PC-3 (cell line): Measurements from ENCODE around the gene DPH7. TPM values are rescaled to one million over a fixed set of nuclear protein-coding genes. Genes with fewer than 3 reads are reported as not detected.

Source experiments
- ATAC-seq: fragments of 200-7000 bp; cut with Tn5 transposase; 2 replicates; pipeline ENCODE4 v1.9.1; 2020; ENCODE audit warnings: mild to moderate bottlenecking, moderate library complexity
- BruUV-seq: library from RNA; stranded (reverse); fragments of 400-500 nt; replicated peaks from 2 replicates; lab custom pipeline; 2021; lab: Mats Ljungman, UMichigan
- CTCF ChIA-PET: fragments of 300-600 bp; sonication (Branson Sonifier 250); formaldehyde crosslinking; loops from one replicate; lab custom pipeline; 2022; ENCODE audit warnings: antibody characterized with exemption; lab: Charles Lee
- POLR2A ChIA-PET: fragments of 300-600 bp; sonication (Branson Sonifier 250); formaldehyde crosslinking; loops from one replicate; lab custom pipeline; 2022; ENCODE audit warnings: antibody characterized with exemption; ENCODE audit not compliant: unreplicated experiment; lab: Charles Lee
- DNase-seq: peaks from one replicate; pipeline ENCODE4 v3.0.0-alpha.2; 2015
- H2AFZ ChIP-seq: fragments of 300-600 bp; sonication (generic); 2 replicates; pipeline ENCODE4 v1.6.0; 2016; ENCODE audit warnings: antibody characterized with exemption, low read length
- H3F3A ChIP-seq: fragments of 300-600 bp; sonication (generic); one replicate; pipeline ENCODE4 v1.6.0; 2017; ENCODE audit warnings: antibody characterized with exemption, low read length, control low read depth, mild to moderate bottlenecking; ENCODE audit not compliant: unreplicated experiment
- H3K27ac ChIP-seq: fragments of 300-600 bp; sonication (generic); 2 replicates; pipeline ENCODE4 v1.5.1; 2016; ENCODE audit warnings: mild to moderate bottlenecking, low read length
- H3K27me3 ChIP-seq: fragments of 300-600 bp; sonication (generic); 2 replicates; pipeline ENCODE4 v1.6.1; 2016; ENCODE audit warnings: low read length, mixed read lengths
- H3K36me3 ChIP-seq: fragments of 300-600 bp; sonication (generic); 2 replicates; pipeline ENCODE4 v1.6.1; 2016; ENCODE audit warnings: low read depth, mixed run types, low read length, mixed read lengths
- H3K4me1 ChIP-seq: fragments of 300-600 bp; sonication (generic); 2 replicates; pipeline ENCODE4 v1.5.1; 2016; ENCODE audit warnings: low read length; ENCODE audit not compliant: insufficient read depth
- H3K4me2 ChIP-seq: fragments of 300-600 bp; sonication (generic); 2 replicates; pipeline ENCODE4 v1.6.0; 2016; ENCODE audit warnings: low read length
- H3K4me3 ChIP-seq: fragments of 300-600 bp; sonication (generic); 2 replicates; pipeline ENCODE4 v1.5.1; 2016; ENCODE audit warnings: mild to moderate bottlenecking, low read length, mixed read lengths
- H3K79me2 ChIP-seq: fragments of 300-600 bp; sonication (generic); 2 replicates; pipeline ENCODE4 v1.6.1; 2017; ENCODE audit warnings: low read length, mixed read lengths
- H3K9ac ChIP-seq: fragments of 300-600 bp; sonication (generic); 2 replicates; pipeline ENCODE4 v1.6.0; 2016; ENCODE audit warnings: mild to moderate bottlenecking, low read length
- H3K9me2 ChIP-seq: fragments of 300-600 bp; sonication (generic); replicated peaks from 2 replicates; pipeline ENCODE4 v1.6.1; 2016; ENCODE audit warnings: mixed run types, low read length, mixed read lengths
- H3K9me3 ChIP-seq: fragments of 300-600 bp; sonication (generic); 2 replicates; pipeline ENCODE4 v1.6.1; 2016; ENCODE audit warnings: low read length, mixed read lengths
- H4K20me1 ChIP-seq: fragments of 300-600 bp; sonication (generic); 2 replicates; pipeline ENCODE4 v1.6.1; 2016; ENCODE audit warnings: low read length, mixed read lengths
- CTCF ChIP-seq: fragments of 300-600 bp; sonication (generic); conservative IDR thresholded peaks from 2 replicates; pipeline ENCODE4 v1.5.1; 2017; ENCODE audit warnings: antibody characterized with exemption, low read depth, mild to moderate bottlenecking, low read length
- EZH2 ChIP-seq: fragments of 300-600 bp; sonication (generic); IDR thresholded peaks from one replicate; pipeline ENCODE4 v1.6.1; 2017; ENCODE audit warnings: antibody characterized with exemption, mild to moderate bottlenecking, low read length; ENCODE audit not compliant: unreplicated experiment
- EZH2phosphoT487 ChIP-seq: fragments of 300-600 bp; sonication (generic); IDR thresholded peaks from 2 replicates; pipeline ENCODE4 v1.6.1; 2018; ENCODE audit warnings: mild to moderate bottlenecking, antibody characterized with exemption, low read length, borderline replicate concordance
- intact Hi-C: fragments of 100-400 bp; cut with micrococcal nuclease; formaldehyde crosslinking; loops from 2 replicates; pipeline ENCODE4 v1.9.0; 2023
- total RNA-seq: library from RNA; depleted of rRNA; stranded (reverse); fragments of >200 nt; gene quantifications from 2 replicates; pipeline ENCODE4 v1.2.3, GENCODE V29; 2014

Gene DPH7
- total RNA-seq, 1 experiment from 2014 or later, result 35.1 TPM

DNA sequence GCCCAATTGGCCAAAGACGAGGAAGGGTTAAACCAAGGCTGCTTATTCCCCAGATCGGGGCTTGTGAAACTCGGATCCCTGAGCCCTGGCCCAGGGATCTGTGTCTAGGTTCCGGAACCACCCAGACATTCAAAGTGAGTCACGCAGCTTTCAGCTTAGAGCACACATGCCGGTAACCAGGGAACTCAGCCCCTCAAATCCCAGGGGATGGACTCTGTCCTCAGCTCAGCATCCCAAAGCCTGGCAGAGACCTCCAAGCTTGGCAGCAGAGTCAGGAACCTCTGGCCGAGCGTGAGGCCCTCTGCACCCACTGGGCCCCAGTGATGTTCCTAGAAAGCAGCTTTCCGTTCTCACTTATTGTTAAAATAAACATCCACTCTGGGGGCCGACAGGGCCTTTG lies 33.6 kb downstream of the DPH7 start:
- Histone ChIP-seq H3K4me2 (no peak overlapping the region), H3K79me2 (no peaks in the 10 kb centered on the region), H3K9ac (no peak overlapping the region), H3K27me3 (no peaks in the 10 kb centered on the region), H3K36me3 (no peaks in the 10 kb centered on the region), H2AFZ (no peak overlapping the region), H3K4me3 (no peak overlapping the region), H4K20me1 (no peaks in the 10 kb centered on the region), H3K27ac (no peak overlapping the region), H3K9me2 (no peaks in the 10 kb centered on the region), H3K9me3 (no peaks in the 10 kb centered on the region), H3K4me1 (peaks cover 3% of the 10 kb centered on the region), H3F3A (no peaks in the 10 kb centered on the region)
- DNase-seq (no peak), ATAC-seq (no peak)
- ChIA-PET POLR2A (no interaction called here), CTCF (interaction anchor here (0.6 kb wide), 1 partner anchor 10 kb away, joined by 3 read pairs; no protein-coding TSS in a partner anchor)
- intact Hi-C loops, result no loop called here
- no peak for TF ChIP-seq EZH2phosphoT487
- no peak for TF ChIP-seq CTCF
- BruUV-seq, result no TSS peak

DNA sequence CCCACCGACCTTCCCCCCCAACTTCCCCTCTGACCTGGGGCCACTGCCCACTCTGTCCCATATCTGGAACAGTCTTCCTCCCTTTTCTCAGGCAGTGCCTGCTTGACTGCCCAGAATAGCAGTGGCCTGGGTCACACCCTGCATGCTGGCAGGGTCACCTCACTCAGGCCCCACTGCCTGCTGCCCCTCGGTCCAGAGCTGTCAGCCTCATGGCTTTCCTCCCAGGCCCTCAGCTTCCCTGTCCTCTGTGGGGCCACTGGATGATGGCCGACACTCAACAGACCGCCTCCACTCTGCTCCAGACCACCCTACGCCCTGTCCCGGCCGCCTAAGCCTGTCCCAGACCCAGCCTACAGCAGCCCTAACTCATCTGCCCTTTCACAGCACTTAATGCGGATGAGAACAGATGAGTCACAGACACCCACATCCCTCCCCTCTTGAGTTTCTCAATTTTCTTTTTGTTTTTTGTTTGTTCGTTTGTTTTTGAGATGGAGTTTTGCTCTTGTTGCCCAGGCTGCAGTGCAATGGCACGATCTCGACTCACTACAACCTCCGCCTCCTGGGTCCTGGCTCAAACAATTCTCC lies 34.5 kb downstream of the DPH7 start:
- Histone ChIP-seq H3K9me3 (no peaks in the 10 kb centered on the region), H2AFZ (no peak overlapping the region), H3K36me3 (no peaks in the 10 kb centered on the region), H3K9me2 (no peaks in the 10 kb centered on the region), H3K79me2 (no peaks in the 10 kb centered on the region), H3K4me1 (no peaks in the 10 kb centered on the region), H3K4me3 (no peak overlapping the region), H3K4me2 (no peak overlapping the region), H3K27ac (no peak overlapping the region), H3K27me3 (no peaks in the 10 kb centered on the region), H3F3A (no peaks in the 10 kb centered on the region), H3K9ac (no peak overlapping the region), H4K20me1 (no peaks in the 10 kb centered on the region)
- no TSS peak for BruUV-seq
- intact Hi-C loops, result no loop called here
- ChIA-PET CTCF (no interaction called here), POLR2A (no interaction called here)
- no peak for DNase-seq
- TF ChIP-seq EZH2, result no peak
- TF ChIP-seq EZH2phosphoT487, result no peak
- TF ChIP-seq CTCF, result no peak
- no peak for ATAC-seq

DNA sequence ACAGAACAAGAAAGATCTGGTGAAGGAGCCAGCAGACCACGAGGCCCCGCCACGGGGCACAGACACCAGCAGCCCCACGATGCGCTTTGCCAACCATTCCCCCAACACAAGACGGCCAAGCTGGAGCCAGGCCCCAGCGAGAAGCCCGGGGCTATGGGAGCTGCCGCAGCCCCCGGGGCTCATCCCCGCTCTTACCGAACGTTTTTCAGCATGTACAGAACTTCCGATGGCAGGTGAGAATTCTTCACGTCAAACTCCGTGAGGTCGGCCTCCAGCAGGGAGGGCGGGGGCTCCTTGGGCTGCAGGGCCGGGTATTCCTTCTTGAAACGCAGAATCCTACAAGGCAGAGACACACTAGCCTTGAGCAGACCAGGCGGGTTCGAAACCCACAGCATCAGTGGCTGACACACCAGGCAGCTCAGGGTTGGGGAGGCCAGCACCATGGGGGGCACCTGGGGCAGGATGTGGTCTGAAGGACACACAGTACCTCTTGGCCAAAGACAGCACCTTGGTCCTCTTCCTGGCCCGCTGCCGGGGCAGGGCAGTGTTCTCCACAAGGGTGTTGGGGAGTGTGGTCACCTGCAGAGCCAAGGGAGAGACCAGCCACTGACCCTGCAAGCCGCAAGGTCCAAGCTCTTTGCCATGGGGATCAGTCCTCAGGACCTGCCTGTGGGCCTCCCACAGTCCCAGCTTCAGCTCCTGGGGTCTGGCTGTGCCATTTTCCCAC lies 35.3 kb downstream of the DPH7 start:
- no peak overlapping the region for H2AFZ ChIP-seq
- no peak overlapping the region for H3K9ac ChIP-seq
- no peak overlapping the region for H3K27ac ChIP-seq
- no peaks in the 10 kb centered on the region for H3K27me3 ChIP-seq
- intact Hi-C loops, result no loop called here
- no peaks in the 10 kb centered on the region for H3K9me3 ChIP-seq
- H3K4me2 ChIP-seq, result no peak overlapping the region
- H3K79me2 ChIP-seq, result no peaks in the 10 kb centered on the region
- no peaks in the 10 kb centered on the region for H3K36me3 ChIP-seq
- ATAC-seq (no peak), DNase-seq (no peak)
- H3F3A ChIP-seq, result no peaks in the 10 kb centered on the region
- TF ChIP-seq EZH2, result no peak
- no peak for TF ChIP-seq EZH2phosphoT487
- no peak for TF ChIP-seq CTCF
- no peaks in the 10 kb centered on the region for H3K9me2 ChIP-seq
- ChIA-PET CTCF (no interaction called here), POLR2A (no interaction called here)
- H3K4me1 ChIP-seq, result no peaks in the 10 kb centered on the region
- H4K20me1 ChIP-seq, result no peaks in the 10 kb centered on the region
- H3K4me3 ChIP-seq, result no peak overlapping the region
- BruUV-seq, result no TSS peak
